ENCODE measurements around the gene NR5A1.

GRCh38 chr9:124496463-124496862 is 10.7 kb downstream of the NR5A1 start:
- TF ChIP-seq POLR2A (IDR thresholded peaks at IDR 0.05; ENCODE audit: low read length) (no peak), GATA1 (IDR thresholded peaks at IDR 0.05; ENCODE audit: low read depth, low read length) (no peak)

Measured in erythroblast (primary cell).